Measurements from ENCODE around the gene AJM1.

DNA sequence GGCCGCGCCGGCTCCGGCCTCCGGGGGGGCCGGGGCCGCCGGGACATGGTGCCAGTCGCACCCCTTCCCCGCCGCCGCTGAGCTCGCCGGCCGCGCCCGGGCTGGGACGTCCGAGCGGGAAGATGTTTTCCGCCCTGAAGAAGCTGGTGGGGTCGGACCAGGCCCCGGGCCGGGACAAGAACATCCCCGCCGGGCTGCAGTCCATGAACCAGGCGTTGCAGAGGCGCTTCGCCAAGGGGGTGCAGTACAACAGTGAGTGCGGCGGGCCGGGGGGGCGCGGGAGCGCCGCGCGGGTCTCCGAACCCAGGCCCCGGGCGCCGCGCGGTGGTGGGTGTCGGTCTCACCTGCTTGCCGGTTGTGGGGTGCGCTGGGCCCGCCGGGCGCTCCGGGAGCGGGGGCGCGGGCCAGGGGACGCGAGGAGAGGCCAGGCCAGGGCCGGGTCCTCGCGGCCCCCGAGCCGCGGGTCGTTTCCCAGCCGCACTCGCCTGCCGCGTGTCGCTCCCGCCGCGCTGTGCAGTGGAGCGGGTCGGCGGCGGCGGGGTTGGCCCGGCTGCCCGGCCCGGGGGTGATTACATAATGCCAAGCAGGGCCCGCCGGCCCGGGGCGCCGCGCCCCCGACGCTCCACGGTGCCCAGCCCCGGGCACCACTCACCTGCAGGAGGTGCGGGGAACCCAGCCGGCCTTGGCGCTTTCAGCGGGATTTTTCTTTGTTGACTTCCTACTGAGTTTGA is 34.0 kb upstream of the AJM1 start:
- TF ChIP-seq POLR2A (IDR thresholded peaks at IDR 0.05): no peak
- no peak for TF ChIP-seq POLR2AphosphoS5 (IDR thresholded peaks at IDR 0.05)

All from gastroesophageal sphincter (tissue), 2 donors.